NCI-H2171 (cell line): ENCODE results near the gene ETNK1.

ENCODE experiments used
- DNase-seq: peaks from one replicate; lab custom pipeline; 2025; lab: John Stamatoyannopoulos, UW

The ETNK1 gene

DNA sequence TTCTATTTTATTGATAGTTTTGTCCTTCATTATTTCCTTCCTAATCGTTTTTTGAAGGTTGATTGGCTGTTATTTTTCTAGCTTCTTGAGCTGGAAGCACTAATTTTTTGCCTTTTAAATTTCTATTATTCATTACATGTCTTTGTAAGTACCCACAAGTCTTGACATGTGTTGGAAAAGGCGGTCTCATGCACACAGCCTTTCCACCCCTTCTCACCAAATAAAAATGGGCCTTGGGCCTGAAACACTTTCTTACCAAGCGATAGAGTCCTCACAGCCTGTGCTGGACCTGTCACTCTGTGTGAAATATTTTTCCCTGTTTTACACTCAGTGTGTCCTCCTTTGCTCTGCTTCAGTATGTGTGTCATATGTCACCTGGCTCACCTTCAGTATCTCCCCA, 9.9 kb downstream of the ETNK1 start:
- no peak for DNase-seq

DNA sequence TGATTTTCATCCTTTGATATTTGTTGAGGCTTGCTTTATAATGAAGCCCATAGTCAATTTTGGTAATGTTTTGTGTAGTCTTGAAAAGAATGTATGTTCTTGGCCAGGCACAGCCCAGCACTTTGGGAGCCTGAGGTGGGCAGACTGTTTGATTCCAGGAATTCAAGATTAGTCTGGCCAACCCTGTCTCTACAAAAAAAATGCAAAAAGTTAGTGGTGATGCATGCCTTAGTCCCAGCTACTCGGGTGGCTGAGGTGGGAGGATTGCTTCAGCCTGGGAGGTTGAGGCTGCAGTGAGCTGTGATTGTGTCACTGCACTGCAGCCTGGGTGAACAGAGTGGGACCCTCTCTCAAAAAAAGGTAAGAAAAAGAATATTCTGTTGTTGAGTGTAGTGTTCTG, 10.8 kb downstream of the ETNK1 start:
- DNase-seq = no peak

GRCh38 chr12:22640851-22641250, 15.9 kb downstream of the ETNK1 start:
- no peak for DNase-seq

GRCh38 chr12:22641353-22642053, 16.5 kb downstream of the ETNK1 start:
- DNase-seq = no peak

GRCh38 chr12:22648668-22649067, 23.7 kb downstream of the ETNK1 start:
- no peak for DNase-seq

DNA sequence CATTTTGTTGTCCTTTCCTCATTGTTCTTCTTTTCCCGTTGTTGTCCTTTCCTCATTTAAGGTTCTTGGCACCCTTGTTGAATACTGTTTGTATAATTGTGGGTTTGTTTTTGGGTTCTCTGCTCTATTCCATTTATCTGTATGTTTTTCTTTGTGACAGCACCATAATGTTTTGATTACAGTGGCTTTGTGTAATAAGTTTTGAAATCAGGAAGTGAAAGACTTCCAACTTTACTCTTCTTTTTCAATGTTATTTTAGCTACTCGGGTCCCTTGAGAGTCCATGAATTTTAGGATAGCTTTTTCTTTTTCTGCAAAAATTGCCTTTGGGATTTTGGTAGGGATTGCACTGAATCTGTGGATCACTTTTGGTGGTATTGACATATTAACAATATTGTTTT, 28.1 kb downstream of the ETNK1 start:
- DNase-seq = no peak

DNA sequence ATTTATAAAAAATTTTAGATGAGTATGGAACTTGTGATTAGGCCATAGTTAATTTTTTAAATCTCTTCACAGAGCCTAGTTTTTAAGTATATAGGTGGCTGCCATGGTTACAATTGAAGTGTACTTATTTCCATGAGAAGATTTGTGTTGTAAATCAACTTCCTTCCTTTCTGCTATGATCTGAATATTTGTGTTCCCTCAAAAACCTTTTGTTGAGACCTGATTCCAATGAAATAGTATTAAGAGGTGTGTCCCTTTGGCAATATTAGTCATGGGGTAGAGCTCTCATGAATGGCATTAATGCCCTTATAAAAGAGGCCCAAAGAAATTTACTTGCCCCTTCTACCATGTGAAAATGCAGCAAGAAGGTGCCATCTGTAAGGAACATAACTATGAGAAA, 28.8 kb downstream of the ETNK1 start:
- DNase-seq = no peak

DNA sequence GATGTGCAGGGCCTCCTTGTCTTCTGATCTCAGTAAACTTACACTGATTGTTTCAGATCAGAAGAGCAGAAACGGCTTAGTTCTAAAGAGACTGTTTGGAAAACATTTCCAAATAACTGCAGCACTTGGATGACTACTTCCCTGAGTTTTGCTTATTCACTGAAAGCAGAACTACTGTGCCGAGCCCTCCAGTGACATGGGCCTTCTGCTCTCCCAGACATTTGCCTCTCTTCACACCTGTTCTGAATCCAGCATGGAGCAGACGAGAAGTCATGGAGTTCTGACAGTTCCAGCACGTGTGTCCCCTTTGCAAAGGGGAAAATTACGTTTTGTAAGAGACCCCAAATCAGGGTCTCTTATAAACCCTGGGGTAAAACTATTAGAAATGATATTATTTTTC, 31.4 kb downstream of the ETNK1 start:
- no peak for DNase-seq

GRCh38 chr12:22656831-22657230, 31.9 kb downstream of the ETNK1 start:
- no peak for DNase-seq

- no peak for DNase-seq
Observed at GRCh38 chr12:22657538-22657937, 32.6 kb downstream of the ETNK1 start.

DNA sequence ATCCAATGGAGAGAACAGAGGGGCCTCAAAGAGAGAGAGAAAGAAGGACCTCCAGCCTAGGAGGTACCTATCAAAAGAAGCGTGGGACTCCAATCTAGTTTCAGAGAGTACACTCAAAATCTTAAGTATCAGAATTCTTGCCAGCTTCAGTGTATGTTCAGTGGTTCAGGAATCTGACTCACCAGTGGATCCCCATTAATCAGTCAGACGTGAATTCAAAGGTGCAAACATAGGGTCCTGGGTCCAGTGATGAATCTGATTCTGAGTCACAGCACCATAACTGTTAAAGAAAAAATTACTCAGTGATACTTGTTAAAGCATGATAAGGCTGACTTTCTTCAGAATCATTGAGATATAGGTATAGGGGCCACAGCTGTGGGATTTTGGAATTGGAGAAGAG, 33.2 kb downstream of the ETNK1 start:
- DNase-seq = no peak

DNA sequence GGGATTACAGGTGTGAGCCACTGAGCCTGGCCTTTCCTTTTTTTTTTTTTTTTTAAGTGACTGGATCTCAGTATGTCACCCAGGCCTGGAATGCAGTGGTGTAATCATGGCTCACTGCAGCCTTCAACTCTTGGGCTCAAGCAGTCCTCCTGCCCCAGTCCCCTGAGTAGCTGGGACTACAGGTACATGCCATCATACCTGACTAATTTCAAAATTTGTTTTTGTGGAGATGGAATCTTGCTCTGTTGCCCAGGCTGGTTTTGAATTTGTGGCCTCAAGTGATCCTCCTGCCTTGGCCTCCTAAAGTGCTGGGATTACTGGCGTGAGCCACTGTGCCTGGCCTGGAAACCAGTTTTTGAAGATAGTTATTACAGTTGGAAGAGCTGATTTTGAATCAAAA, 37.4 kb downstream of the ETNK1 start:
- DNase-seq = no peak

- no peak for DNase-seq
Observed at GRCh38 chr12:22665476-22665875, 40.5 kb downstream of the ETNK1 start.

DNA sequence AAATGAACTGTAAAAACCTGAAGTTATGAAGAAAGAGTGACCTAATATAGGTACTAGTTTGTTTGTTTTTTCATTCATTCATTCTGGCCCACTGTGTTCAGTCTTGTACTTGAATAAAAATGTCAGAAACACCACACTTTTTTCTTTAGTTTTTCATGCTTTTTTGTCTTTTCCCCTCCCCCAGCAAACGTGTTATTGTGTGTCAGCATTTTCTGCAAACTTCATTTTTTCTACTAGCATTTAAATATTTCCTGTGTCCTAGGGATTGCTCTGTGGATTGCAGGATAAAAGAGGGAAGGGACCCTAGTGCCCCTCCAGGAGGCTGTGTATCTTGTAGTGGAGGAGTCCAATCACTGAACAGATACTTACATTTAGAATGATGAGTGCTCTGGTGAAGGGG, 42.2 kb downstream of the ETNK1 start:
- DNase-seq = no peak

- no peak for DNase-seq
Observed at GRCh38 chr12:22668441-22668840, 43.5 kb downstream of the ETNK1 start.

DNA sequence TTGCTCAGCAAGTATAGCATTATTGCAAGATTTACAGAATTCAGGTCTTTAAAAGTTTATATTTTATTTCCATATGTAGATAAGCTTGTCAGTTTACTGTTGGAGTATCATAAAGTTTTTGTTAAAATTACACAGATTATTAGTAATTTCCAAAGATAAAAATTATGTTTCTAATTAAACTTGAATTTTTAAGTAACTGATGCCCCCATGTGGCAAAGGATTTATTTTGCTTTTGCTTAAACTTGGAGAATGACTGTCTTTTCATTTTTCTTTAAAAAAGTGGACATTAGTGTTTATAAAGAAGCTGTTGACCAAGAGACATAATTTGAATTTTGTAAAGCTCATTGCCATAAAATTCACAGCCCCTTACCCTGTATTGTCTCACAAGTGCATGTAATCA, 45.8 kb downstream of the ETNK1 start:
- no peak for DNase-seq

GRCh38 chr12:22672951-22673350, 48.0 kb downstream of the ETNK1 start:
- DNase-seq = no peak

- no peak for DNase-seq
Observed at GRCh38 chr12:22677781-22678574, 53.0 kb downstream of the ETNK1 start.

- DNase-seq = no peak
Observed at GRCh38 chr12:22682663-22683062, 57.7 kb downstream of the ETNK1 start.

GRCh38 chr12:22683131-22683530, 58.2 kb downstream of the ETNK1 start:
- no peak for DNase-seq

DNA sequence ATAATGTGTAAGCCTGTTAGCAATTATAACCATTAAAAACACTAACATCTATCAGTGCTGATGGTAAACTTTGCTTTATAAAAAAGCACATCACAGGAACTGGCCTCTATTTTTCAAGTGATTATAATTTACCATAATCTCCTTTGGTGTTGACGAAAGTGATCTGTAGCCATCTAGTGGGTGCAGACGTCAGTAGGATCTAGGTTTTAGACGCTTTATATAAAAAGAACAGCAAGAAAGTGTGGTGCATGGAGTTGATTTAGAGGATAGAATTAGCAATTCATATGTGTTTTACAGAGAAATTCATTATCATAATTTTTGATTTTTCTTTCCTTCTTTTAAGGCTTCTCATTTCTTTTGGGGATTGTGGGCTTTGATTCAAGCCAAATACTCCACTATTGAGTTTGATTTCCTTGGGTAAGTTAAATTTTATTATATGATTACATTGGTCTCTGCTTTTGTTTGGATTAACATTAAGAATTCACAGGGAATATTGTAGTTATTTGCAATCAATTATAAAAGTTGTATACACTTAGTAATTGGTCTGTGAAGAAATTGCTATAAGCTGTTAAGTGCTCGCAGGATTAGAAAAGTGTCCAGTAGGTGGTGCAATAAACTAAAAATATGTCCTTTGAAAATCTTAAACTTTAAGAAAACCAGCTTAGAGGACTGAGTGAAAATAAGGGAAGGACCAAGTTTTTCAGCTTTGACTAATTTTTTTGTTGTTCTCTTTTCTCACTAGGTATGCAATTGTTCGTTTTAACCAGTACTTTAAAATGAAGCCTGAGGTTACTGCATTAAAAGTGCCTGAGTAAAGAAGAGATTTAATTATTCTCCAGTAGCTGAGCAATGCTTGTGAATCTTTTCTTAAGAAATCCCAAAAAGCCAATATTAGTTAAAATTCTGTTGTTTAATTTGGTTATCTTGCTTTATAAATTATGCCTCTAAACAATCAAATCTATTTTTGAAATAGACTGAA, 59.5 kb downstream of the ETNK1 start:
- no peak for DNase-seq

- no peak for DNase-seq
Observed at GRCh38 chr12:22686193-22686592, 61.2 kb downstream of the ETNK1 start.
